ENCODE results near the gene RASD2.

Gene RASD2

GRCh38 chr22:35528927-35529326, 11.7 kb upstream of the RASD2 start:
- TF ChIP-seq, protein P1, sequence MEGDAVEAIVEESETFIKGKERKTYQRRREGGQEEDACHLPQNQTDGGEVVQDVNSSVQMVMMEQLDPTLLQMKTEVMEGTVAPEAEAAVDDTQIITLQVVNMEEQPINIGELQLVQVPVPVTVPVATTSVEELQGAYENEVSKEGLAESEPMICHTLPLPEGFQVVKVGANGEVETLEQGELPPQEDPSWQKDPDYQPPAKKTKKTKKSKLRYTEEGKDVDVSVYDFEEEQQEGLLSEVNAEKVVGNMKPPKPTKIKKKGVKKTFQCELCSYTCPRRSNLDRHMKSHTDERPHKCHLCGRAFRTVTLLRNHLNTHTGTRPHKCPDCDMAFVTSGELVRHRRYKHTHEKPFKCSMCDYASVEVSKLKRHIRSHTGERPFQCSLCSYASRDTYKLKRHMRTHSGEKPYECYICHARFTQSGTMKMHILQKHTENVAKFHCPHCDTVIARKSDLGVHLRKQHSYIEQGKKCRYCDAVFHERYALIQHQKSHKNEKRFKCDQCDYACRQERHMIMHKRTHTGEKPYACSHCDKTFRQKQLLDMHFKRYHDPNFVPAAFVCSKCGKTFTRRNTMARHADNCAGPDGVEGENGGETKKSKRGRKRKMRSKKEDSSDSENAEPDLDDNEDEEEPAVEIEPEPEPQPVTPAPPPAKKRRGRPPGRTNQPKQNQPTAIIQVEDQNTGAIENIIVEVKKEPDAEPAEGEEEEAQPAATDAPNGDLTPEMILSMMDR (IDR thresholded peaks at IDR 0.05; ENCODE audit: low read depth, low read length, missing control alignments) = no peak
- Histone ChIP-seq H3K4me3 (ENCODE audit: low read depth, low read length) (no peak overlapping the region), H3K27ac (no peak overlapping the region), H3K36me3 (replicated peaks) (no peaks in the 10 kb centered on the region), H3K27me3 (replicated peaks) (no peaks in the 10 kb centered on the region)
- in situ Hi-C loops (cut with HindIII; ENCODE audit: low pct_ligation_motif_present, low sequenced_read_pairs) = no loop called here
- DNase-seq = no peak

DNA sequence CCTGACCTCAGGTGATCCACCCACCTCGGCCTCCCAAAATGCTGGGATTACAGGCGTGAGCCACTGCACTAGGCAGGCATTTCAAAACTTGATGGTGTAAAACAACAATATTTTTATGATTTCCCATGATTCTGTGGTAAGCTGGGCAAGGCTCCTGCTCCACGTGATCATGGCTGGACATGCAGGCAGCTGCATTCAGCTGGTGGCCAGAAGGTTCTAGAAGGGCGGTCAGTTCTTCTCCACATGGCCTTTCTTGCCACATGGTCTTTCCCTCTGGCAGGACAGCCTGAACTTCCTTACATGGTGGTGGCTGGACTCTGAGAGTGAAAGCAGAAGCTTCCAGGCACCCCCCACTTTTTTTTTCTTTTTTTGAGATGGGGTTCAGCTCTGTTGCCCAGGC, 9.9 kb upstream of the RASD2 start:
- H3K27ac ChIP-seq = no peak overlapping the region
- H3K27me3 ChIP-seq (replicated peaks) = no peaks in the 10 kb centered on the region
- in situ Hi-C loops (cut with HindIII; ENCODE audit: low pct_ligation_motif_present, low sequenced_read_pairs) = no loop called here
- DNase-seq = no peak
- no peak overlapping the region for H3K4me3 ChIP-seq (ENCODE audit: low read depth, low read length)
- no peaks in the 10 kb centered on the region for H3K36me3 ChIP-seq (replicated peaks)
- TF ChIP-seq, protein P1 (IDR thresholded peaks at IDR 0.05; ENCODE audit: low read depth, low read length, missing control alignments) = no peak

DNA sequence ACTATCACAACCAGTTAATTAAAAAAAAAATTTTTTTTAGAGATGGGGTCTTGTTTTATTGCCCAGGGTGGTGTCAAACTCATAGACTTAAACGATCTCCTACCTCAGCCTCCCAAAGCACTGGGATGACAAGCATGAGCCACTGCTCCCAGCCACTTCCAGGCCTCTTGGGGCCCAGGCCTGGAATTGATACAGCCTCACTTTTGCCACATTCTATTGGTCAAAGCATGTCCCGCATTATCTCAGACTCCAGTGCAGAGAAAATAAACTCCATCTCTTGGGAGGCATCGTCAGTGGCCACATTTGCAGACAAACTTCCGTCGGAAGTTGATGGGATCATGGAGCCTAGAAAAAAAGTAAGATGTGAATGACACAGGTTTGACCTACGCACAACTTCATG, 9.4 kb upstream of the RASD2 start:
- TF ChIP-seq, protein P1 (IDR thresholded peaks at IDR 0.05; ENCODE audit: low read depth, low read length, missing control alignments) = no peak
- DNase-seq = no peak
- in situ Hi-C loops (cut with HindIII; ENCODE audit: low pct_ligation_motif_present, low sequenced_read_pairs) = no loop called here
- H3K4me3 ChIP-seq (ENCODE audit: low read depth, low read length) = no peak overlapping the region
- no peak overlapping the region for H3K27ac ChIP-seq
- no peaks in the 10 kb centered on the region for H3K36me3 ChIP-seq (replicated peaks)
- no peaks in the 10 kb centered on the region for H3K27me3 ChIP-seq (replicated peaks)

DNA sequence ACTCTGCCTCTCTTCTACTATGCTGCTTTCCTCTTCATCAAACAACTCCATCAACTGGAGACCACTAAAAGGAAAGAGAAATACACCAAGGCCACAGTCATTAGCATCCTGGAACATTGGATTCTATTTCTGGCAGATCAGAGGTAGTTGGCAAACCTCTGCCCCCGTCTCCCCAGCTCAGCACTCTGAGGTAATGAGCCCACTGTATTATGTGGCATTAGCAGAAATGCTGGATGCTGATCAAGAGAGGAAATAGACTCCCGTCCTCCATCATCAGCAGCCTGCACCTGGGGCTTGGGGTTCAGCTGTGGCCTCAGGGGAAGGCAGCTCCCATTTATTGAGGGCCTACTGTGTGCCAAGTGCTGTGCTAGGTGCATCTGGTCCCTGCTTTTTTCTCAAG, 9.0 kb upstream of the RASD2 start:
- Histone ChIP-seq H3K27ac (no peak overlapping the region), H3K27me3 (replicated peaks) (no peaks in the 10 kb centered on the region), H3K4me3 (ENCODE audit: low read depth, low read length) (no peak overlapping the region), H3K36me3 (replicated peaks) (no peaks in the 10 kb centered on the region)
- TF ChIP-seq, protein P1 (IDR thresholded peaks at IDR 0.05; ENCODE audit: low read depth, low read length, missing control alignments) = no peak
- in situ Hi-C loops (cut with HindIII; ENCODE audit: low pct_ligation_motif_present, low sequenced_read_pairs) = no loop called here
- no peak for DNase-seq

- Histone ChIP-seq H3K36me3 (replicated peaks) (no peaks in the 10 kb centered on the region), H3K27ac (no peak overlapping the region), H3K27me3 (replicated peaks) (no peaks in the 10 kb centered on the region), H3K4me3 (ENCODE audit: low read depth, low read length) (no peak overlapping the region)
- in situ Hi-C loops (cut with HindIII; ENCODE audit: low pct_ligation_motif_present, low sequenced_read_pairs) = no loop called here
- TF ChIP-seq, protein P1 (IDR thresholded peaks at IDR 0.05; ENCODE audit: low read depth, low read length, missing control alignments) = no peak
- DNase-seq = no peak
Observed at GRCh38 chr22:35533365-35534029, 7.1 kb upstream of the RASD2 start.

GRCh38 chr22:35534091-35534490, 6.5 kb upstream of the RASD2 start:
- no peak for DNase-seq
- H3K27me3 ChIP-seq (replicated peaks) = no peaks in the 10 kb centered on the region
- no peaks in the 10 kb centered on the region for H3K36me3 ChIP-seq (replicated peaks)
- H3K4me3 ChIP-seq (ENCODE audit: low read depth, low read length) = no peak overlapping the region
- H3K27ac ChIP-seq = no peak overlapping the region
- in situ Hi-C loops (cut with HindIII; ENCODE audit: low pct_ligation_motif_present, low sequenced_read_pairs) = no loop called here
- TF ChIP-seq, protein P1 (IDR thresholded peaks at IDR 0.05; ENCODE audit: low read depth, low read length, missing control alignments) = no peak

All from brain microvascular endothelial cell (primary cell).